NB4 (cell line): Measurements from ENCODE around the gene CNTN1.

Experiments
- DNase-seq: peaks from one replicate; pipeline ENCODE4 v3.0.0; 2010; ENCODE audit warnings: low read depth
- H3K4me3 ChIP-seq: one replicate; pipeline ENCODE4 v1.5.1; 2011; ENCODE audit warnings: mild to moderate bottlenecking, low read depth, low read length, moderate library complexity
- CTCF ChIP-seq: IDR thresholded peaks from one replicate; pipeline ENCODE4 v1.5.1; 2012; ENCODE audit warnings: low read depth, low read length
- MYC ChIP-seq: IDR thresholded peaks from 2 replicates; pipeline ENCODE4 v1.6.1; 2011; ENCODE audit warnings: low read depth, low read length
- POLR2A ChIP-seq: IDR thresholded peaks from 2 replicates; pipeline ENCODE4 v1.6.1; 2011; ENCODE audit warnings: mild to moderate bottlenecking; ENCODE audit not compliant: insufficient read length; ENCODE audit errors: extremely low read depth
- TF ChIP-seq, protein P1 (sequence below): IDR thresholded peaks from 2 replicates; pipeline ENCODE4 v1.6.1; 2011; ENCODE audit warnings: low read depth, low read length

The CNTN1 gene

DNA sequence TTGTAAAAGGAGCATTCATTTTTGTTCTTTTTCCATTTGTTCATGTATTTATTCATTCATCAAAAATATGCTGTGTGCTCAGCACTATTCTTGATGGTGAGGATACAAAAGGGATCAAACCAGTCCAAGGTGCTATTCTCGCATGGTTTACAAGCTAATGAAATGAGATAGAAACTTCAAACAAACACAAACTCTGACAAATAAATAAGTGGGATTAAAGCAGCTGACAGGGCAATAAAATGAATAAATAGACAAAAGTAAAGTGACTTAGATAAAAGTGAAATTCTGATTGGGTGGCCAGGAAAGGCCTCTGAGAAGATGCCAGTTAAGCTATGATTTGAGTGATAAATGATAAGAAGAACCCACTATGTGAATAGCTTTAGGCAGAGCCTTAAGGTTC, 333.9 kb downstream of the CNTN1 start:
- TF ChIP-seq POLR2A, result no peak
- TF ChIP-seq, protein P1, sequence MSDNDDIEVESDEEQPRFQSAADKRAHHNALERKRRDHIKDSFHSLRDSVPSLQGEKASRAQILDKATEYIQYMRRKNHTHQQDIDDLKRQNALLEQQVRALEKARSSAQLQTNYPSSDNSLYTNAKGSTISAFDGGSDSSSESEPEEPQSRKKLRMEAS, result no peak
- TF ChIP-seq CTCF, result no peak
- TF ChIP-seq MYC, result no peak
- H3K4me3 ChIP-seq, result no peak overlapping the region
- no peak for DNase-seq

GRCh38 chr12:41032386-41032785, 340.1 kb downstream of the CNTN1 start:
- TF ChIP-seq, protein P1, result no peak
- TF ChIP-seq POLR2A (no peak), CTCF (no peak), MYC (no peak)
- H3K4me3 ChIP-seq, result no peak overlapping the region
- DNase-seq, result no peak

- no peak for DNase-seq
- no peak overlapping the region for H3K4me3 ChIP-seq
- TF ChIP-seq CTCF (no peak), POLR2A (no peak), MYC (no peak)
- TF ChIP-seq, protein P1, result no peak
Observed at GRCh38 chr12:41034686-41035085, 342.4 kb downstream of the CNTN1 start.

GRCh38 chr12:41039461-41039860, 347.2 kb downstream of the CNTN1 start:
- no peak overlapping the region for H3K4me3 ChIP-seq
- TF ChIP-seq, protein P1, result no peak
- TF ChIP-seq POLR2A (no peak), MYC (no peak), CTCF (no peak)
- no peak for DNase-seq

GRCh38 chr12:41045509-41045908, 353.3 kb downstream of the CNTN1 start:
- DNase-seq, result no peak
- H3K4me3 ChIP-seq, result no peak overlapping the region
- TF ChIP-seq POLR2A, result no peak
- TF ChIP-seq MYC, result no peak
- TF ChIP-seq CTCF, result no peak

- no peak for DNase-seq
- TF ChIP-seq CTCF (no peak), MYC (no peak), POLR2A (no peak)
- TF ChIP-seq, protein P1, result no peak
- H3K4me3 ChIP-seq, result no peak overlapping the region
Observed at GRCh38 chr12:41049033-41049432, 356.8 kb downstream of the CNTN1 start.
